Esophagus muscularis mucosa (tissue), 4 donors: ENCODE measurements around the gene CIB1. TPM values are rescaled to one million over a fixed set of nuclear protein-coding genes. Genes with fewer than 3 reads are reported as not detected.
"Not testable (repeated sequence)": the region's sequence is repeated elsewhere in the genome, so short reads cannot be mapped to it uniquely, and the experiment has no call there.

Experiments
- DNase-seq: peaks from one replicate; pipeline ENCODE4 v3.0.0-alpha.2; 2017; ENCODE audit errors: extremely low spot score
- H3K27ac ChIP-seq, 4 donors: fragments of 200-600 bp; sonication (generic); replicated peaks in 1 of 4; 1 replicate in 3 of 4; 2 replicates in 1 of 4; pipeline ENCODE4 v1.5.1; 2016 to 2019; ENCODE audit warnings: mild to moderate bottlenecking in 1 of 4
- H3K27me3 ChIP-seq, 4 donors: fragments of 200-600 bp; sonication (generic); one replicate each; pipeline versions ENCODE4 v1.5.1 to v1.6.0; 2016 to 2019
- H3K36me3 ChIP-seq, 4 donors: fragments of 200-600 bp; sonication (generic); one replicate each; pipeline ENCODE4 v1.5.1; 2016 to 2019
- H3K4me1 ChIP-seq, 4 donors: fragments of 200-600 bp; sonication (generic); one replicate each; pipeline ENCODE4 v1.5.1; 2016 to 2019
- H3K4me3 ChIP-seq, 4 donors: fragments of 200-600 bp; sonication (generic); 1 replicate in 2 of 4; 2 replicates in 2 of 4; pipeline ENCODE4 v1.5.1; 2016 to 2019; ENCODE audit warnings: mild to moderate bottlenecking in 4 of 4, moderate library complexity in 1 of 4
- H3K9me3 ChIP-seq, 4 donors: fragments of 200-600 bp; sonication (generic); 1 replicate in 3 of 4; 2 replicates in 1 of 4; pipeline ENCODE4 v1.5.1; 2016 to 2019
- CTCF ChIP-seq, 3 experiments: fragments of 200-600 bp in 2 of 3; fragments of 450-650 bp in 1 of 3; sonication (generic) in 2 of 3; IDR thresholded peaks; one replicate each; pipeline ENCODE4 v1.5.1; 2017 to 2019; ENCODE audit warnings: antibody characterized with exemption in 3 of 3, mild to moderate bottlenecking in 2 of 3, moderate library complexity in 1 of 3
- EP300 ChIP-seq: sonication (generic); formaldehyde crosslinking; IDR thresholded peaks from one replicate; pipeline ENCODE4 v1.6.1; 2017; ENCODE audit warnings: antibody characterized with exemption
- POLR2A ChIP-seq: fragments of 450-650 bp; IDR thresholded peaks from one replicate; pipeline ENCODE4 v1.6.1; 2017; ENCODE audit warnings: antibody characterized with exemption, moderate library complexity, mild to moderate bottlenecking, low read depth
- POLR2AphosphoS5 ChIP-seq, 2 donors: sonication (generic); formaldehyde crosslinking; IDR thresholded peaks; one replicate each; pipeline ENCODE4 v1.6.1; 2017; ENCODE audit warnings: antibody characterized with exemption in 2 of 2
- WGBS: methylation state at CpG from one replicate; pipeline ENCODE4 v1.1.5; 2018; 5-methylcytosine and 5-hydroxymethylcytosine counted together
- intact Hi-C: fragments of 100-400 bp; cut with DNase I; formaldehyde crosslinking; loops from one replicate; pipeline ENCODE4 v1.15.1; 2023
- total RNA-seq, 4 donors: library from RNA; depleted of rRNA; stranded (reverse); fragments of >200 nt; gene quantifications; one replicate each; pipeline versions ENCODE4 v1.1.0 to v1.2.1, GENCODE V29; 2016

CIB1 gene
- total RNA-seq = 10 to 100 TPM; 27.2 to 49.0 (median 33.8) TPM

- Histone ChIP-seq H3K27me3 (no peaks in the 10 kb centered on the region), H3K9me3 (no peaks in the 10 kb centered on the region), H3K4me3 (peak within 1 kb of the TSS; percentile 80 to 93 (median 92)), H3K36me3 (peaks cover 4 to 60% (median 51%) of the 10 kb centered on the region in 4 donors), H3K27ac (peak within 1 kb of the TSS; percentile 89 to 97 (median 91)), H3K4me1 (peaks cover 41 to 58% (median 56%) of the 10 kb centered on the region in 4 donors)
- 0% methylated on average over 3 of the region's 63 CpGs for WGBS
- intact Hi-C loops = no loop called here
- TF ChIP-seq CTCF (IDR thresholded peaks at IDR 0.05) (no peak), POLR2A (peak; percentile 54), EP300 (no peak), POLR2AphosphoS5 (IDR thresholded peaks at IDR 0.05) (peak; percentile 77 to 87)
- DNase-seq = peak; percentile 98
Observed at GRCh38 chr15:90233387-90234095, at the start of gene CIB1. CIB1 (minus strand) TSS chr15:90233941; CDS start chr15:90233885, 56 bp downstream.

- DNase-seq, H3K27me3 ChIP-seq, H3K4me1 ChIP-seq, H3K4me3 ChIP-seq, H3K27ac ChIP-seq, H3K36me3 ChIP-seq, H3K9me3 ChIP-seq, intact Hi-C loops: not testable (repeated sequence)
- WGBS = 73% methylated on average over 6 of the region's 6 CpGs
Observed at GRCh38 chr15:90281637-90282036, 47.9 kb upstream of the CIB1 start.

GRCh38 chr15:90280743-90281142 lies 47.0 kb upstream of the CIB1 start:
- H3K27me3 ChIP-seq, H3K27ac ChIP-seq, intact Hi-C loops, H3K36me3 ChIP-seq, DNase-seq, H3K4me1 ChIP-seq, H3K4me3 ChIP-seq, H3K9me3 ChIP-seq: not testable (repeated sequence)
- WGBS = 92% methylated on average over 5 of the region's 5 CpGs

- H3K4me3 ChIP-seq, H3K27me3 ChIP-seq, H3K4me1 ChIP-seq, DNase-seq, intact Hi-C loops, H3K9me3 ChIP-seq, H3K27ac ChIP-seq: not testable (repeated sequence)
- H3K36me3 ChIP-seq = peaks cover 0 to 27% (median 17%) of the 10 kb centered on the region in 4 donors
- WGBS = 97% methylated on average over 10 of the region's 12 CpGs
Observed at GRCh38 chr15:90278467-90278866, 44.7 kb upstream of the CIB1 start.

- H3K27ac ChIP-seq = no peak overlapping the region
- DNase-seq = no peak
Observed at GRCh38 chr15:90271459-90272166, 37.9 kb upstream of the CIB1 start.

More at GRCh38 chr15:90271459-90272166, 37.9 kb upstream of the CIB1 start:
- 70% methylated on average over 7 of the region's 7 CpGs for WGBS
- Histone ChIP-seq H3K36me3 (peaks cover 11 to 82% (median 61%) of the 10 kb centered on the region in 4 donors), H3K9me3 (no peaks in the 10 kb centered on the region), H3K4me3 (no peak overlapping the region), H3K4me1 (peaks cover 39 to 61% (median 55%) of the 10 kb centered on the region in 4 donors), H3K27me3 (no peaks in the 10 kb centered on the region)
- intact Hi-C loops = no loop called here
- TF ChIP-seq POLR2AphosphoS5 (IDR thresholded peaks at IDR 0.05) = no peak
- TF ChIP-seq CTCF (IDR thresholded peaks at IDR 0.05) = no peak
